Measurements from ENCODE around the gene CSE1L.

Gene CSE1L

DNA sequence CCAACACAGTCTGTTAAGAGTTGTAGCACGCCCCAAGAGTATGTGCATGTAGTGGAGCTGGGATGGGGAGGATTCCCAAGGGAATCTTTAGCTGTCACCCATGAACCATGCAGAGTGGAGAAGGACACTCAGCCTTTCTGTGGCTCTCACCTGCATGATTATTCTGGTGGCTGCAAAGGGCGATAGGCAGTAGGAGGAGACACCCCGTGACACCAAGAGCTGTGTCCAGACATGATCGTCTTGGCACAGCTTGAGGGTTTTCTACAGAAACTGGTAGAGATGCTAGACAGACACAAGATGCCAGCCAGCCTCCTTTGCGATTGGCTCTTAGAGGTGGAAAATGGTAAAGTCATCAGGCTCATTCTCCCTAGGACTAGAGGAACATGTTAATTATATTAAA is 3.1 kb upstream of the CSE1L start:
- TF ChIP-seq CTCF (IDR thresholded peaks at IDR 0.05): no peak

DNA sequence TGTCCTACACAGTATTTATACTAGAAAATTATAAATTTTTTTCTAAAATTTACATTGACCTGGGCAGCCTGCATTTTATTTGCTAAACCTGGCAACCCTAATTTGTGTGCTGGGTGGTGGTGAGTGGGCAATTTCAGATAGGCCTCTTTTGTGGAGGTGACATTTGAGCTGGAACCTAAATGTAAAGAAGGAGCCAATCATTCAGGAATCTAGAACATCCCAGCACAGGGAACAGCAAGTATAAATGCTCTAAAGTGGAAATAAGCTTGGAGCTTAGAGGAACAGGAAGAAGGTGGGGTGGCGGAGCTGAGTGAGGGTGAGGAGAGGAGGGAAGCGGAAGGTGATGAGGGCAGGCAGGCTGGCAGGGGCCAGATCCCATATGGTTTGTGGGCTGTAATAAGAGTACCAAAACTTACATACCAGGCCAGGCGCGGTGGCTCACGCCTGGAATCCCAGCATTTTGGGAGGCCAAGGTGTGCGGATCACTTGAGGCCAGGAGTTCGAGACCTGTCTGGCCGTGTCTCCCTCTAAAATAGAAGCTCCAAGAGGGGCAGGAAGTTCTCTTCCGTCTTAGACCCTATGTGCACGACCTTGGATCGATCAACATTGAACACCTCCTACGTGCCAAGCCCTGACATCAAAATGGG is 549 bp upstream of the CSE1L start:
- no peak for TF ChIP-seq CTCF (IDR thresholded peaks at IDR 0.05)

DNA sequence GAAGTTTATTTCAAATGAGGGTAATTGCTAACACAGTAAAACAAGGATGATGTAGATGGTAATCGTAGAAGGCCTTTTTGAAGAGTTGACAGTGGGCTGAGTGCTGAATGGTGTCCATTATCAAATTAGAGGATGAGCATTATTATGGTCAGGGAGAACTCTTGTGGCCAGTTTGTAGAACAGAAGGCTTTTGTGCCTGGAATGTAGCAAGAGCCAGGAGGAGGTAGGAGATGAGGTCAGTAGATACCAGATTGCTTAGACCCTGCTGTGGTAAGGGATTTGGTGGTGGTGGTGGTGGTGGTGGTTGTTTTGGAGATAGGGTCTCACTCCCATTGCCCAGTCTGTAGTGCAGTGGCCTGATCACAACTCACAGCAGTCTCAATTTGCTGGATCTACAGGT is 6.2 kb downstream of the CSE1L start:
- no peak for TF ChIP-seq CTCF (IDR thresholded peaks at IDR 0.05)

DNA sequence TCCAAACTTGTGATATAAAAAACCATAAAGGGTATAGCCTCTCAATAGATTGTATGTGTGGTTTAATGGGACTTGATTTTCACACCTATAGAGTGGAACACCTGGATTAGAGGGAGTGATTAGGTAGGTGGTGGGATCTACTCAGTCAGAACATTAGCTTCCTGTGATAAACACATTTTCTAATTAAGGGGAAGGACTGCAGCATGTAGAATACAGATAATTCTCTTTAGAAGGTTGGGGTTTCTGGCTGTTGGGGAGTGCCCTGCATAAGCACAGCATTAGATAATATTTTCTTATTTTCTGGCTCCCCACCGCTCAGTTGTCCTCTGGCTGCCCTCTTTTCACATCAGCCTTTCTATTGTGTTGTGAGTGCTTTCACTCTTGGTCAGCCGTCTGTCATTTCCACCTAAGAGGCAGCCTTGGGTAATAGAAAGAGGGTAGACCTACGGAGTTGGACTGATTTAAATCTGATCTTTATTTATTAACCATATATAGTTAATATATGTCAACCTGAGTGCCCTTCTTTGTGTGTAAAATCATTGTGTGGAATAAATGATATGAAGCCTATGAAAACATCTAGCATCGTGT is 8.0 kb downstream of the CSE1L start:
- TF ChIP-seq CTCF (IDR thresholded peaks at IDR 0.05): no peak

DNA sequence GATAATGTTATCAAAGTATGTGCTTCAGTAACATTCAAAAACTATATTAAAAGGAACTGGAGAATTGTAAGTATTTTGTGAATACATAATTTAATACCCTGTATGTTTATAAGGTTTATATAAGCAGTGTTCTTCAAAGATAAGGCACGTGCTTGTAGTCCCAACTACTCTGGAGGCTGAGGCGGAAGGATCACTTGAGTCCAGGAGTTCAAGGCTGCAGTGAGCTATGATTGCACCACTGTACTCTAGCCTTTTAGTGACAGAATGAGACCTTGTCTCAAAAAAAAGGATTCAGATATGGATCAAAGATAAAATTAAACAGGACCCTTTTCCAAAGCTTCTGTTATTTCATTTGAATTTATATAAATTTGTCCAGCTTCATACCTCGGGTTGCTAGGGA is 17.2 kb downstream of the CSE1L start:
- no peak for TF ChIP-seq CTCF (IDR thresholded peaks at IDR 0.05)

- no peak for TF ChIP-seq CTCF (IDR thresholded peaks at IDR 0.05)
Observed at GRCh38 chr20:49074521-49074920, 28.4 kb downstream of the CSE1L start.

DNA sequence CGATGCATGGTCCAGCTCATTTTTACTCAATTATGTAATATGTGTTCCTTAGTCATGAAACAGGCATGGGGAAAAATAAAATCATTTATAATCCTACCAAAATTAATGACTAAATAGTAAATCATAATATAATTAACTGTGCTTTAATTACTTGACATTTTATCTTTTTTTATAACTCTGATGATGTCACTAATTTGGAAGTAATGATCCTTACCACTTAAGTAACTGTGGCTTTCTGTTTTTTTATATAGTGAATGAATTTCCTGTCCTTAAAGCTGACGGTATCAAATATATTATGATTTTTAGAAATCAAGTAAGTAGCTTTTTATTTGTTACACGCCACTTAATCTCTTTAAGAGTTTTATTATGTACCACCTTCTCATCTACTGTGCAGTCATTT is 32.2 kb downstream of the CSE1L start:
- TF ChIP-seq CTCF (IDR thresholded peaks at IDR 0.05): no peak

DNA sequence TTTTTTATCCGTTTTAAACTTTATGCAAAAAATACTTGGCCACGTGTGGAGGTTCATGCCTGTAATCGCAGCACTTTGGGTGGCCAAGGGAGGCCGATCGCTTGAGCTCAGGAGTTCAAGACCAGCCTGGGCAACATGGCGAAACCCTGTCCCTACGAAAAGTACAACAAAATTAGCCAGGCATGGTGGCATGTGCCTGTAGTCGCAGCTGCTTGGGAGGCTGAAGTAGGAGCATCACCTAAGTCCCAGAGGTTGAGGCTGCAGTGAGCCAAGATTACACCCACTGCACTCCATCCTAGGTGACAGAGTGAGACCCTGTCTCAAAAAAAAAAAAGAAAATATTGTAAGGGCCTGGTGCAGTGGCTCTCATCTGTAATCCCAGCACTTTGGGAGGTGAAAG is 45.0 kb downstream of the CSE1L start:
- TF ChIP-seq CTCF (IDR thresholded peaks at IDR 0.05): no peak
